Measurements from ENCODE around the gene NEU2.
A peak's percentile ranks its signal among the peaks of the same experiment; 100 is the strongest.
"Not testable (repeated sequence)": the region's sequence is repeated elsewhere in the genome, so short reads cannot be mapped to it uniquely, and the experiment has no call there.

The NEU2 gene

GRCh38 chr2:233058717-233059546 is 26.5 kb downstream of the NEU2 start:
- no peak for DNase-seq (ENCODE audit: low spot score)

- DNase-seq (ENCODE audit: low spot score) = no peak
Measured at GRCh38 chr2:233059547-233059796, 27.0 kb downstream of the NEU2 start.

- peak; percentile 60 for DNase-seq (ENCODE audit: low spot score)
Measured at GRCh38 chr2:233059797-233060500, 27.5 kb downstream of the NEU2 start, which contains the start of gene INPP5D. Gene INPP5D (plus strand): TSS chr2:233060342. CDS start chr2:233060479, 137 bp downstream.

GRCh38 chr2:233060501-233060979 is 28.1 kb downstream of the NEU2 start:
- no peak for DNase-seq (ENCODE audit: low spot score)

- no peak for DNase-seq (ENCODE audit: low spot score)
Measured at GRCh38 chr2:233060980-233061590, 28.6 kb downstream of the NEU2 start.

GRCh38 chr2:233061591-233062450 is 29.3 kb downstream of the NEU2 start:
- DNase-seq (ENCODE audit: low spot score) = no peak

GRCh38 chr2:233062451-233062850 is 30.0 kb downstream of the NEU2 start:
- no peak for DNase-seq (ENCODE audit: low spot score)

GRCh38 chr2:233062946-233063268 is 30.4 kb downstream of the NEU2 start:
- no peak for DNase-seq (ENCODE audit: low spot score)

- no peak for DNase-seq (ENCODE audit: low spot score)
Measured at GRCh38 chr2:233063269-233063975, 30.9 kb downstream of the NEU2 start.

GRCh38 chr2:233063976-233064411 is 31.5 kb downstream of the NEU2 start:
- DNase-seq (ENCODE audit: low spot score) = no peak

GRCh38 chr2:233064530-233065199 is 32.2 kb downstream of the NEU2 start:
- no peak for DNase-seq (ENCODE audit: low spot score)

- not testable (repeated sequence) for DNase-seq (ENCODE audit: low spot score)
Measured at GRCh38 chr2:233065200-233065589, 32.7 kb downstream of the NEU2 start.

GRCh38 chr2:233065954-233066470 is 33.5 kb downstream of the NEU2 start:
- no peak for DNase-seq (ENCODE audit: low spot score)

- DNase-seq (ENCODE audit: low spot score) = no peak
Measured at GRCh38 chr2:233068762-233069418, 36.4 kb downstream of the NEU2 start.

GRCh38 chr2:233072838-233073237 is 40.4 kb downstream of the NEU2 start:
- no peak for DNase-seq (ENCODE audit: low spot score)

- no peak for DNase-seq (ENCODE audit: low spot score)
Measured at GRCh38 chr2:233074106-233074505, 41.6 kb downstream of the NEU2 start.

- no peak for DNase-seq (ENCODE audit: low spot score)
Measured at GRCh38 chr2:233075141-233075965, 42.9 kb downstream of the NEU2 start.

GRCh38 chr2:233075966-233076339 is 43.5 kb downstream of the NEU2 start:
- no peak for DNase-seq (ENCODE audit: low spot score)

- no peak for DNase-seq (ENCODE audit: low spot score)
Measured at GRCh38 chr2:233076749-233077148, 44.3 kb downstream of the NEU2 start.

All from kidney capillary endothelial cell (primary cell).